HG02798 (cell line): Measurements from ENCODE around the gene FLT3LG.

Experiments used
- ATAC-seq: cut with Tn5 transposase; IDR thresholded peaks from one replicate; pipeline ENCODE4 v1.9.1; 2021; ENCODE audit warnings: mild to moderate bottlenecking; ENCODE audit not compliant: unreplicated experiment, poor library complexity

The FLT3LG gene, protein sequence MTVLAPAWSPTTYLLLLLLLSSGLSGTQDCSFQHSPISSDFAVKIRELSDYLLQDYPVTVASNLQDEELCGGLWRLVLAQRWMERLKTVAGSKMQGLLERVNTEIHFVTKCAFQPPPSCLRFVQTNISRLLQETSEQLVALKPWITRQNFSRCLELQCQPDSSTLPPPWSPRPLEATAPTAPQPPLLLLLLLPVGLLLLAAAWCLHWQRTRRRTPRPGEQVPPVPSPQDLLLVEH

DNA sequence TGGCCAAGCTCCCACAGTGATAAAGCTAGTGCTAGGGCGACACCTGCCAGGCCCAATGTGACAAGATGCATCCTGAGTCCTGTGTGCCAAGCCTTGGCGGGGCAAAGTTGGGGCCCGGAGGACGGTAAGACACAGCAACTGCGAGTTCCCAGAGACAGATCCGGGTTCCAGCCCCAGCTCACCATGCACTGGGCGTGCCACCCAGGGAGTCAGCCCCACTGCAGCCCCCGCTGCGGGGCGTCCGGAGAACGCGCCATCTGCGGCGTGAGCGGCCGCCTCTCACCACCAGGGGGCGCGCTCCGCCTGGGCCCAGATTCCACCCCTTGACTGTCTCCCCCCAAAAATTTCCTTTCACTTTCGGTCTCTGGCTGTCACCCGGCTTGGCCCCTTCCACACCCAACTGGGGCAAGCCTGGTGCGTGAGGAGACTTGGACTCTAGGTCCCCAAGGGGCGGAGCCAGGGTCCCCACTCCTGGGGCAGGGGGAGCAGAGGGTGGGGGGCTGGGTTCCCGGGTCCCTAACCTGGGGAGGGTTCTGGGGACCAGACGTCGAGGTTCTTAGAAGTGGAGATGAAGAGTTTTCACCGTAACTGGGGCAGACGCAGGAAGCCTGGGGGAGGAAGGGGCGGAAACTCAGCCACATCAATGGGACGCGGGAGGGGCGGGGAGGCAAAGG lies at the start of gene FLT3LG:
TSS of gene FLT3LG (plus strand) at position 348 of the 674 bp plus-strand sequence. CDS start 425 bp downstream, outside the sequence.
- peak; percentile 77 for ATAC-seq

DNA sequence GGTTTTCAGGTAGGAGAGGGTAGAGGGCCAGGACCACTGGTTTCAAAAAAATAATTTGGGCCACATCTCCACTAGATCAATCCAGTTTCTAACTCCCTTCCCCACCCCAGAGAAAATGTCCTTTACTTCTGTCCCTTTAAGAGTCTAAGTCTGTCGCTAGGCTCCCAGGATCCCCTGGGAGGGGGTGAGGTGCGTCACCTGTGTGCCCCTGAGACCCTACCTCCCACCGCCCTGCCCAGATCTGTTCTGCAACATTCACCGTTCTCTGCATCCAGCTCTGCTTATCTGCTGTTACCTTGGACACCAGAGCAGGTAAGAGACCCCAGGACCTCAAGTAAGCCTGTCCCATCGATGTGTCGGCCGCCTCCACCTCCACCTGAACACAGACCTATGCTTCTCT lies 48.8 kb upstream of the FLT3LG start, which contains the start of gene GFY:
TSS of gene GFY (plus strand) at position 211 of the 400 bp plus-strand sequence. CDS start 1,043 bp downstream, outside the sequence.
- ATAC-seq = no peak

DNA sequence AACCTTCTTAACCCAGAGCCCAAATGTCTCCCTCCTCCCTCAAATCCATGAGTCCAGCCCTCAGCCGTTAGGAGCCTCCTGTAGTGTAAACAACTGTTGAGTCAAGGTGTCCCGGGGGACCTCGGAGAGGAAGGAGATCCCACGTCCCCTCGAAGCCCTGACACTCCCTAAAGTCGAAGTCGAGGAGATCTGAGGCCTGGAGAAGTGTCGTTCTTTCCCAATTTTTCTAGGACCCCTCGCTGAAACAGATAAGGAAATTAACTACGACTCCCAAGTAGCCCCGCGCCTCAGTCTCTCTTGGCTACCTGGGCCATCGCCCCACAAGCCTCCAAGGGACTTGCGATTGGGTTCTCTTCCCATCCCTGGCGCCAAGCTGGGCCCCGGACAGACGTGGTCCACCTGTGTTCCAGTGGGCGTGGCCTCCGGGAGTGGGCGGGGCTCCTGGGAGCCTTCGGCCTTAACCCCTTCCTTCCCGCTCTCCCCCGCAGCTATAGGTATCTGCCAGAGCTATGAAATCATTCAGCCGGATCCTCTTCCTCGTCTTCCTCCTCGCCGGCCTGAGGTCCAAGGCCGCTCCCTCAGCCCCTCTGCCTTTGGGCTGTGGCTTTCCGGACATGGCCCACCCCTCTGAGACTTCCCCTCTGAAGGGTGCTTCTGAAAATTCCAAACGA lies 48.0 kb upstream of the FLT3LG start:
- ATAC-seq = no peak

DNA sequence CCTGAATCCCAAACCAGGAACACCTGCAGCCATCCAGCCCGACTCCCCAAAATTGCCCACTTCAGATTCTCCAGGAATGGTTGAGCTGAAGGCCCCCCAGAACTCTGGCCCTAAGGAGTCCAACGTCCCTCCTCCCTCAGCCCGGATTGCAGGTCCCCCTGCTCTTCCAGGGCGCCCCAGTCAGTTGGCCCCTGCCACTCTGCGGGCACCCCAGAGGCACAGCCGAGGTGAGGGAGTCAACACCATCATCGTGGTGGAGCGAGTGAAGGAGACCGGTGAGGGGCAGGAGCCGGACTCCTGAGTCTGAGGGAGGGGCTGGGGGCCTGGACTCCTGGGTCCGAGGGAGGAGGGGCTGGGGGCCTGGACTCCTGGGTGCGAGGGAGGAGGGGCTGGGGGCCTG lies 46.7 kb upstream of the FLT3LG start:
- no peak for ATAC-seq

DNA sequence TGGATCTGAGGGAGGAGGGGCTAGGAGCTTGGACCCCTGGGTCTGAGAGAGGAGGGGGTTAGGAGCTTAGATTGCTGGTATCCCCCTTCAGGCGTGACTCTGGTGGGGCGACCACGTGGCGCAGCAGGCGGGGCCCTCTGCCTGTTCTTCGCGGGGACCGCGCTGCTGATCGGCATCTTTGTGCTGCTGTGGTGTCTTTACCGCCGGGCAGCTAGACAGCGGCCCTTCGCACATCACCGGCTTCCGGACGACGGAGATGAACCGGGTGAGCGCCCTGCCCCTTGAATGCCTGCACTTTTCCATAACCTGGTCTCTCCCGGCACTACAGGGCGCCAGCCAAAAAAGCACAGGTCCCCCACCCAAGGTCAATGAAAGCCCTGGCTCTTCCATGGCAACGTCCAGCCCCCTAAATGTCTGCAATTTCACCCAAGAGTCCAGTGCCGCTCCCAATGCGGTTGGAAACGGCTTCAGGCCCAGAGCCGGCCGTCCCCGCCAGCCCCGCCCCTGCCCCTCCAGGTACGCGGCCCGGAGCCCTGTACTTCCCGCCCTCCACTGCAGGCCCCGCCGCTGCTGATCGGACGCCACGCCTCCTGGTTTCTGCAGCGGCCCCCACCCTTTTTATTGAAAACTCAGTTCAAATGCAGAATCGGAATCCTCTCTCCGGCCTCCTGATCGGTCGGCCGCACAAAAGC lies 46.0 kb upstream of the FLT3LG start:
- ATAC-seq = no peak

DNA sequence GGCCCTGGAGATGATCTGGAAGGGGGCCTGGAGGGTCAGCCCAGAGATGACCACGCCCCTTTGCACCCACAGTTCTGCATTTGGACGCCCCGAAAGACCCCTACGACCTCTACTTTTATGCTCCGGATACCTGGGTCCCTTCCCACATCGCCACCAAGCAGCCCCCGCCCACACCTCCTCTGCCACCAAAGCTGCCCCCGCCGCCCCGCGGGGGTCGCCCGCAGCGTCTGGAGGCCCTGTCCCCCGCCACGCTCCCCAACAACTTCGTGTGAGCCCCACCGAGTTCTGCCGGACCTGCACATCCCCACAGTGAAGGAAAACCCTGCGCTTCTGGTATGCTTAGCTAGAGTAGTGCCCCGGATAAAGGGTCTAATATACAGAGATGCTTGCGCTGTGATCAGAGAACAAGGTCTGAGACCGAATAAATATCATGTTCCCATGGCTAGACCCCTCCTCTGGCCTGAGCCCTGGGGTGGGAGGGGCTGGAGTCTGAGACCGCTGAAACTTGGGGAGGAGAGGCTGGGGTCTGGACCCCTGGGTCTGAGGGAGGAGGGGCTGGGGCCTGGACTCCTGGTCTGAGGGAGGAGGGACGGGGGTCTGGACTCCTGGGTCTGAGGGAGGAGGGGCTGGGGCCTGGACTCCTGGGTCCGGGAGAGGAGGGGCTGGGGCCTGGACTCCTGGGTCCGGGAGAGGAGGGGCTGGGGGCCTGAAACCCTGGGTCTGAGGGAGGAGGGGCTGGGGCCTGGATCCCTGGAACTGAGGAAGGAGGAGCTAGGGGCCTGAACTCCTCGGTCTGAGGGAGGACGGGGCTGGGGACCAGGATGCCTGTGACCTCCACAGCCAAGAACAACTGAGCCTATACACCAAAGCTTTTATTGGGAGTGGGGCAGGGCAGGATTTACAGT lies 45.2 kb upstream of the FLT3LG start:
- ATAC-seq = no peak

DNA sequence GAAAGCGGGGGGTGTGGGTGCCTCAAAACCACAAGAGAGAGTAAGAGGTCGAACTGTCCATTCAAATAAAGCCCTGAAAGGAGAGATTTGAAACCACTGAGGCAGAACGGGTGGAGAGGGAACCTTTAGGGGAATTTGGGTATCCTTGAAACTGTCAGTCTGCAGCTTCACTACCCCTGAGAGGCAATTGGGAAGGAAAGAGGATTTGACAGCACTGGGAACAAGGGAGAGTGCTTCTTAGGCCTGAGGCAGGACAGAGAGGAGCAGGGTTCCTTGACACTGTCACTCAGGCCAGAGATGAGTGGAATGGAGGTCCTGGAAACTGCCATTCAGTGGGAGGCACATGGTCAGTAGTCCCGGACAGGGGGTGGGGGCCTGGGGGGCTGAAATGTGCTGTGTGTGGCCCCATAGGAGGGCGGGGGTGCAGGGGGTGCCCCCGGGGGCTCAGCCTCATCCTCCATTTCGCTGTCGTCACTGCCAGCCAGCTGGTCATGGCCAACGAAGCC lies 43.8 kb upstream of the FLT3LG start:
- ATAC-seq = no peak

DNA sequence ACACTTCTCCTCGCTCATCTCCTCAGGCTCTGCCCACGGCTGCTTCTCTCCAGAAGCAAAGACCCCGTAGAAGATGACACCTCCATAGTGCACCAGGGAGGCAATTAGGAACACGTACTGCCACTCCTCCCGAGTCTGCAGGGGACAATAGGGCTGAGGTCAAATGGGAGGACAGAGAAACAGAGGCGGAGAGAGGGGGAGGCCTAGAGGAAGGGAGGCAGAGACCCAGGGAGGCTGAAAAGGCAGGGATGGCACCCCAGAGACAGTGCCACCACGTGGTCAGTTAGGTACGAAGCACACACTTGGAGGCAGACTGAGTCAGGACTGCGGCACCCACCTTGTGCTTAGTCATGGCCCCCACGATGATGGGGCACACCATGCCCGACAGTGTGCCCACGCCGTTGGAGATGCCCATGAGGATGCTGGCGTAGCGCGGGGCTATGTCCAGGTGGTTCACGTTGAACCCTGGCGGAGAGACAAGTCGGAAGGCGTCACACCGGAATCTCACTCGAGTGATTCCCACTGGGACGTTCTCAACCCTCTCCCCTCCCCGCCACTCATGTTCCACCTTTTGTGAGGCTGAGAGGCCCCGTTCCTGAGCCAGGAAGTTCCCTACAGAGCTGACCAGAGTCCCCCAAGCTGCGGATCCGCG lies 43.2 kb upstream of the FLT3LG start:
- no peak for ATAC-seq

DNA sequence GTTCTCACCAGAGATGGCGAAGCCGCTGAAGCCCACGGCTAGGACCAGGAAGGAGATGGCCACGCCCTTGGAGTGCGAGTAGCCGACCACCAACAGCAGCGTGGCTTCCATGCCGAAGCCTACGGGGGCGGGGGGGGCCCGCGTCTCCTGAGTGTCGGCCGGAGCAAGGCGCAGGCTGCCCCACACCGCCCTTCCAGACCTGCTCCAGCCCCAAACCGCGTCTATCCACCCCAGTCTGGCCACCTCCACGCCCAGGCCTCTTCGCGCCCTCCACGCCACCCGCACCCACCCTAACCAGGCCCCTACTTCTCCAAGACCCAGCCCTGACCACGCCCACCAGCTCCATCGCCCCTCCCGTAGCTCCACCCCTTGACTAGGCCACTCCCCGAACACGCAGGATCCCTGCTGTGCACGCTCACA lies 42.7 kb upstream of the FLT3LG start:
- no peak for ATAC-seq

DNA sequence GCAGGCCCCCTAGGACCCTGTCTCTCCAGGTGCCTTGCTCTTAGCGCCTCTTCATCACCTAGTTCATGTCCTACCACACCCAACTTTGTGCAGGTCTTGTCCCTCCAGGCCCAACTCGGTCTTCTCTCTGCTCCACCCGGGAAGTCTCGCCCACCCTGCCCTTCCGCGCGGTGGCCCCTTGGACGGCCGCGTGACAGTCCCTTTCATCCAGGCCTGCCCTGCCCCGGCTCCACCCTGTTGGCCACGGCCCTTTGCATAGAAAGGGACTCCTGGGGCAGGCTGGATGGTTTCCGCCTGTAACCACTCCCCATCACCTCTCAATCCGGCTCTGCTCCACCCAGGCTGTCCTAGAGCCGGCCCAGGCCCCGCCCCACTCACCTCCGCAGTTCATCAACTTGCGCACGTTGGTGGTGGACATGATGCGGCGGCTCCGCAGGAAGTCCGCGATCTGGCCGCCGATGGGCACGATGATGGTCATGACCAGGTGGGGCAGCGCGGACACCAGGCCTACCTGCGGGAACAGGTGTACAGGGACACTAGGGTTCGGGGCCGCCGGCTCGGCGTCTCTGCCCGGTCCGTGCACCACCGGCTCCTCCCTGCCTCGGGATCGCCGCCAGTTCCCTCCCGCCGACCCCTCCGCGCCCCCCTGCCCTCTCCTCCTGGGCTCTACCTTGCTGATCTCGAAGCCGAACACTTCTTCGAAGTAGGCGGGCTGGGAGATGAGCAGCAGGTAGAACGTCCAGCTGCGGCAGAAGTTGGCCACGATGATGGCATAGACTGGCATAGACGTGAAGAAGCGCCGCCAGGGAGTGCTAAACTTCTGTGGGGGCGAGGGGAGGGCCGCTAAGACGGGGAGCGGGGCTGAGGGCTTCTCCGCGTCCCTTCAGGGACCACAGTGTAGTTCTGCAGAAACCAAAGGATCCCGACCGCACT lies 41.6 kb upstream of the FLT3LG start:
- ATAC-seq = no peak

DNA sequence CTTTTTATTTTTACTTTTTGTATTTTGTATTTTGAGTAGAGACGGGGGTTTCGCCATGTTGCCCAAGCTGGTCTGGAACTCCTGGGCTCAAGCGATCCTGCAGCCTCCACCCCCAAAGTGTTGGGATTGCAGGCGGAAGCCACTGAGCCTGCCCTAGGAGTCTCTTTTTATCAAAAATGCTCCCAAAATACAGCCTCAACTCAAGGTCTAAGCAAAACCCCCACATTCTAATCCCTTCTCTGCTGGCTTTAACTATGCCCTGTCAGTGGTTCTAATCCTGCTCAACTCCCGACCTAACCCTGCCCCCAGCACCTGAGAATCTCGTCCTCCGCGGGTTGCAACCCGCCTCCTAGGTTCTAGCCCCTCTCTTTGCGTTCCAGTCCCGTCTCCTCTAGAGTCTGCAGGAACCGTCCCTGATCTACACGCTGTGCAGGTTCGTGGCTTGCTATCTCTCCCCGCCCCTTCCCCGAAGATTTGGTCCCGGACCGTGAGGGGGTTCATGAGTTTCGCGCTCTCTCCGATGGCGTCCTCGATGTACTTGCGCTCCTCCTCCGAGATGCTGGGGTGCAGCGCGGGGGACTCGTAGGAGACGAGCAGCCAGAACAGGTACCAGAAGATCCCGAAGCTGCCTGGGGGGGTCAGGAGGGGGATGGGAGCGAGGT lies 40.6 kb upstream of the FLT3LG start:
- ATAC-seq = no peak

DNA sequence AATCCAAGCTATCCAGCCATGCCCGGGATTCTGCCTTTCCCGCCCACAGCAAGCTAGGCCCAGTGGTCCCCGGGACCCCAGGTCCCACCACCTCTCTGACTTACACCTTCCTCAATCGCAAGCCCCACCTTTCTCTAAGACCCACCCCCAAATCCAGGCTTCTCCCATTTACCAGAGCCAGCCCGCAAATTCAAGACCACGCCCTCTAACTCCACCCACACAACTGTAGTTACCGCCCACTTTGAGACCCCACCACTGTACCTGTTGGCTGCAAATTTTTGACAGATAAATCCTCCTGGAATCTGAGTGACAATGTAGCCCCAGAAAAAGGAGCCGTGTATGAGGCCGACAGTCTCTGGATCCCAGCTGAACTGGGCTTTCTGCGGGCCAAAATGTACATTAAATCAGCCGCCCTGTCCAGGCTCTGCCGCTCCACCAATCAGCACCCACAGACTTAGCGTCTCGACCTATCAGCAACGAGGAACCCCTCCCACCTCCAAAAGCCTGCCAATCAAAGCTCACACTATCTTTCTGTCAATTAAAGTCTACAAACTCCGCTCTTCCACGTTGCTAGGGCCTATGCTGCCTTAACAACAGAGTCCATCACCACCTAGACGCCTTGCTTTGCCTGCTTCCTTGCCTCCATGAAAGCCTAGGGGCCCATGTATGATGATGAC lies 39.0 kb upstream of the FLT3LG start:
- no peak for ATAC-seq

DNA sequence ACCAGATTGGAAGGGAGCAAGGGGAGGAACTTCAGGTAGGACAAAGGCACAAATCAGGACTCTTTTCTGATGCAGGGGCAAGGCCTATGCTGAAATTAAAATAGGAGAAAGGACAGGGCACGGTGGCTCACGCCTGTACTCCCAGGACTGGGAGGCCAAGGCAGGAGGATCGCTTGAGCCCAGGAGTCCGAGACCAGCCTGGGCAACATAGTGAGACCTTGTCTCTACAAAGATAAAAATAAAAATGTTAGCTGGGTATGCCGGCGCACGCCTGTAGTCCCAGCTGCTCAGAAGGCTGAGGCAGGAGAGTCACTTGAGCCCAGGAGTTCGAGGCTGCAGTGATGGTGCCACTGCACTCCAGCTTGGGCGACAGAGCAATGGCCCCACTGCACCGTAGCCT lies 38.3 kb upstream of the FLT3LG start:
- ATAC-seq = no peak

DNA sequence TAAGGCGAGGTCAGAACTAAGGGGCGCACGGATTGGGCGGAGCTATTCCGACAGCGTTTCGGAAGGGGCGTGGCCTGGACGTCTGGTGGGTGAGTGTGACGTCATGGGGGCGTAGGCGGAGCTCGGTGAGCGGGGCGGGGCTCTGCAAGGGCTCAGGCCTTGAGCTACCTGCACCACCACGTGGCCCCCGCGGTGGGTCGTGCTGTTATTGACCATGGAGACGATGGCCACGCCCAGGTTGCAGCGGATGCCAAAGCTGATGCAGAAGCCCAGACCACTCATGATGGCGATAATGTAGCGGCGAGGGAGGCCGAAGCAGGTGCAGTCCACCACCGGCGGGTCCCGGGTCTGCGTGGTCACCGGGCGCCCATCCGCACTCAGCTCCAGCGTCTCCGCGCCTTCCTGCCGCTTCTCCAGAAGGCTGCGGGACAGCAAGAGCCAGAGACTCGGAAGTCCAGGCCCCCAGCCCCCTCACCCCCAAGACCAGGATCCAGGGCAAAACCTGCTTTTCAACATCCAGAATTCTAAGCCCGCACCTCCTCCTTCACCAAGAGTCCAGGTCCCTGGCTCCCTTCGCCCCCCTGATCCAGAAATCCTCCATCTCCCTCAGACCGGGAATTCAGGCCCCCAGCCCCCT lies 37.5 kb upstream of the FLT3LG start:
- ATAC-seq = no peak

DNA sequence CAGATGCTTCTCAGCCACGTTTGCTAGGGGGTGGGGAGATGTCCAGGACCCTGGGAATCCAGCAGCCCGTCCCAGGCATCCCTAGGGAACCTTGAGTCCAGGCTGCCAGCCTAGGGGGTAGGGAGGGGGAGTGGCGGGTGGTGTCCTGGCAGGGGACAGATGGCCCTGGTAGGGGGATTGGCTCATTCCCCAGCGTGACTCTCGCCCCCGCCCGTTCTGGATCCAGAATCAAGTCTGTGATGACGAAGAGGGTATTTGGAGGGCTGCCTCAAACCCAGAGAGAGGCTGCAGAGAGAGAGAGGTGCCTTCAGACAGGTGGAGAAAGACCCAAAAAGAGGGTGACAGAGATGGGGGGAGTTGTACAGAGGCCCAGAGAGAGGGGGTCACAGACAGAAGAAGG lies 36.8 kb upstream of the FLT3LG start:
- no peak for ATAC-seq

DNA sequence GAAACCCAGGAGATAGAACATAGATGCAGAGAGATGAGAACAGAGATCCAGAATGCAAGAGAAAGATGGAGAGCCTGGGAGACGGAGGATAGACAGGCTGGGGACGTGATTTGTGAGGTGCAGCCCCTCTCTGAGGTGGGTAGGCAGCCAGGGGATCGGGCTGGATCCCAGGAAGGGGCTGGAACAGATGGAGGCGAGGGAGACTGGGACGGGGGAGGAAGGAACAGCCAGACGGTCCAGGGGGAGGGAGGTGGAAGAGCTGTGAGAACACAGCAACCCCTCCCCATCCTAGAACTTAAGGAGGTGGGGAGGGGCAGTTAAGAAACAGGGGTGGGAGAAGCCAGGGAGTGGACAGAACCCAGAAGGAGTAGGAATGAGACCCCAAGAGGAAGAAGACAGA lies 35.8 kb upstream of the FLT3LG start:
- no peak for ATAC-seq

DNA sequence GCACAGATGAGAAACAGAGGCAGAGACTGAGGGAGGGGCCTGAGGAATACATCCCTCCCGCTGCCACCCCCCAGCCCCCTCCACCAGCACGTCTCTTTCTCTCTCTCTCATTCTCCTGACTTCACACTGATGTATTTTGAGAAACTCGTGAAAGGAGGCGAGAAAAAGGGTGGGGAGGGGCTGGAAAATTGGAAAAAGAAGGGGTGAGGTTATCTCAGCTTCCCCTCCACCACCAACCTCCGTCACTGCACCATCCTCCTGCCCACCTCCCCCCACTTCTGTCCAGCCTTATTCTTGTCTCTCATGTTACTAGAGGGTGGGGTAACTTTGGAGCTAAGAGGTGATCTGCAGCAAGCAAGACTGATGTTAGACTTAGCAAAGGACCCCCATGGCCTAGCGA lies 34.2 kb upstream of the FLT3LG start:
- ATAC-seq = no peak
